GM21423 (cell line): Measurements from ENCODE around the gene UBE2J1.
"Not testable (repeated sequence)": the region's sequence is repeated elsewhere in the genome, so short reads cannot be mapped to it uniquely, and the experiment has no call there.

Experiments used
- ATAC-seq: cut with Tn5 transposase; IDR thresholded peaks from one replicate; pipeline ENCODE4 v1.9.1; 2021; ENCODE audit warnings: mild to moderate bottlenecking, moderate library complexity; ENCODE audit not compliant: unreplicated experiment

The UBE2J1 gene

DNA sequence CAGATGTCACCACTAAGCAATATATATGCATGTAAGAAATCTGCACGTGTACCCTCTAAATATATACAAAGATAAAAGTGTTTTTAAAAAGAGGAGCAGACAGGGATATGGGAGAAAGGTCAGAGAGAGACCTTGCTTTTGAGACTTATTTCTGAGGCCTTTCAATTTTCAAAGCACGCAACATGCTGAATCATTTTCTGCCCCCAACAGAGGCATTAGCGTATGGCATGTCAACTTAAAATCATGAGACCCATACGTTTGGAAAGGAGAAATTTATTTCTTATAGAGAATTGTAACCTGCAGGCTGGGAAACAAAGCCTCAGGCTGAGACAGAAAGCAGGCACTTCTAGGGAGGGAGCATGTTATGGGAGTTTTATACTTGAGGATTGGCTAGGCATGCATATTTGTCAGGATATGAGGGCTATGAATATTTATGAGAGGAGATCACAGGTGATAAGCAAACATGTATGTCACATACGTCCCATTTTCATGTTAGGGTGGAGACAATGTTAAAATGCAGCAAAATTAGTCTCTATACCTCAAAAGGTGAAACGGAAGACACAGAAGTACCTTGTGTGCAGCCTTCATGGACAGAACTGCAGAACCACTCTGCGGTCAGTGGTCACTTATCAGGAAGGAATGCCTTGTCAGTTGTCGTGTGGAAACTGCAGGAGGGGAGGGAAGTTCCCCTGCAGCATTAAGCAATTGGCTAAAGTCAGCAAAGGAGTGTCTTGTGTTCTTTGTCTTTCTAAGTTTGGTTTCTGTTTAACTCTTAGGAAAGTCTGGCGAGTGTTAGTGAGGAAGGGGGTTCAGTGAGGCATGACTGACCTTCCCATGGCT, 31.2 kb downstream of the UBE2J1 start:
- ATAC-seq = no peak

DNA sequence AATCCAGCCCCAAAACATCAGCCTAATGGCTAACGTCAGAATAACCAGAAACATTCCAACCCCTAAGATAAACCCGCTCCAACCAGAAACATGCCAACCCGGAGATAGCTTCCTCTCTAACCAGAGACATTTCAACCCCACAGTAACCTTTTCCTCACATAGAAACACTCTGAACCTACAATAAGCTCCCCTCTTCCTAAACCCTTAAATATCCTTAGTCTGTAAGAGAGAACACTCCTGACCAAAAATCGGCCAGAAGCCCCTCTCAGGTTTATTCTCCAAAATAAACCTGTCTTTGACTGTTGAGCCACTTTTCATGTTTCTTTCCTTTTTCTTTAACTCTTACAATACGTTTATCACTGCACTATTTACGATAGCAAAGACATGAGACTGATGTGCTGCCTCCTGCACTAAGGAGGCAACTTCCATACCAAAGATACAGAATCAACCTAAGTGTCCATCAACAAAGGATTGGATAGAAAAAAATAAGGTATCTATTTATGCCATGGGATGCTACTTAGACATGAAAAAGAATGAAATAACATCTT, 32.4 kb downstream of the UBE2J1 start:
- no peak for ATAC-seq

GRCh38 chr6:89317067-89317466, 35.5 kb downstream of the UBE2J1 start:
- no peak for ATAC-seq

GRCh38 chr6:89315249-89315885, 37.2 kb downstream of the UBE2J1 start, which contains the start of gene GABRR2:
TSS of gene GABRR2 (minus strand) at chr6:89315299. CDS start at chr6:89315165, 134 bp downstream.
- no peak for ATAC-seq

- no peak for ATAC-seq
Observed at GRCh38 chr6:89314692-89315091, 37.8 kb downstream of the UBE2J1 start.

DNA sequence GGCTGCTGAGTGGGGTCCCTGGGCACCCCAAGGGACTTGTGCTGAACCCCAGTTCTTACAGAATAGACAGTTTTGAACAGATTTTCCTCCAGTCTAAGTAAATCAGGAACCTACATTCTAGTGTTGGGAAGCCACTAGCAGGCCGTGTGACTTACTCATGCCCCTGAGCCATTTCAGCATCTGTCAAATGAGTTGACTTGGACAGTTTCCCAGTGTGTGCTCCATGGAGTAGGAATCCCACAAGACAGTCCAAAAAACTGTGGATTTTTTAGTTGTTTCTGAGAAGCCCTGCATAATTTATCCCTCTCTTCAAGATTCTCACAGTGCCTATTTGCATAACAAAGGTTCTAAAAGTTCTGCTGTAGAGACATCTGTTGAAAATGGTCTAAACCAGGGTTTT, 39.5 kb downstream of the UBE2J1 start:
- no peak for ATAC-seq

DNA sequence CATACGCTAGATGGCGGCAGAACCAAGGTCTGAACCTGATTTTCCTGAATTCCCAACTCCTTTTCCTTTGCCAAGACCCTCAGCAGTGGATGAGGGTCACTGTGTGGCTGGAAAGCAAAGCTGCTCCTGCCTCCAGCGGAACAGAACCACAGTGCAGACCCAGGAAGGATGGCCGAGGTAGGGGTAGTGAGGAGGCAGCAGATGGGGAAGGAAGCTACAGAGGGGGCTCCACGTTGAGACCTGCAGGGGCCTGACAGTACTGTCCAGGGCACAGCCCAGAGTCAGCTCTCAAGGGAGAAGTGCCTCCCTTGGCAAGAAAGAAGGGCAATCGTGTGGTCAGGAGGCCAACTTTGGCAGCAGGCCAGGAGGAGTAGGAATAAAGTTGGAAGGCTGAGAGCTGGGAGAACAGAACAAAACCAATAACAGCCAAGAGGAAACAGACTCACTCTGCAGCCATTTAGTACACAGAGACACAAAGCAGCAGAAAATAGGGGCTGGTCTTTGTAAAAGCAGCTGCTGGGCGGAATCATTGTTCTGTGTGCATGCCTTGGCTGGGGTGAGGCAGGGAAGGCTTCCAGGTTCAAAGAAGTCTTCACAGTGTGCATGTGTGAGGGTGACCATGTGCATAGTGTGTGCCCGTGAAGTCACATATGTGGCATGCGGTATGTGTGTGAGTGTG, 40.5 kb downstream of the UBE2J1 start:
- no peak for ATAC-seq

DNA sequence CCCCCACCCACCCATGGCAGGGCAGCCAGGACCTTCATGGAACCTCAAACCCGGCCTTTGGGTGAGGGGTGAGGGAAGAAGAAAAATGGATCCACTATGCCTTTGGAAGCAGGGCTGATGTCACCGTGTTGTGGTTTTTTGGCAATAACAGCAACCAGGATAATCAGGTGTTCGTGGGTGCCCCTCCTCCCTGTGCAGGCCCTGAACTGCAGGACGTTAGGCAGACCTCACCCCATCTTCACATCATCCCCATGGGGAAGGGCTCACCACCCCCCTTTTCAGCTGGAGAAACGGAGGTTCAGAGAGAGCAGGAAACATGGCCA, 41.0 kb downstream of the UBE2J1 start:
- ATAC-seq = no peak

GRCh38 chr6:89310929-89311328, 41.6 kb downstream of the UBE2J1 start:
- ATAC-seq = no peak

DNA sequence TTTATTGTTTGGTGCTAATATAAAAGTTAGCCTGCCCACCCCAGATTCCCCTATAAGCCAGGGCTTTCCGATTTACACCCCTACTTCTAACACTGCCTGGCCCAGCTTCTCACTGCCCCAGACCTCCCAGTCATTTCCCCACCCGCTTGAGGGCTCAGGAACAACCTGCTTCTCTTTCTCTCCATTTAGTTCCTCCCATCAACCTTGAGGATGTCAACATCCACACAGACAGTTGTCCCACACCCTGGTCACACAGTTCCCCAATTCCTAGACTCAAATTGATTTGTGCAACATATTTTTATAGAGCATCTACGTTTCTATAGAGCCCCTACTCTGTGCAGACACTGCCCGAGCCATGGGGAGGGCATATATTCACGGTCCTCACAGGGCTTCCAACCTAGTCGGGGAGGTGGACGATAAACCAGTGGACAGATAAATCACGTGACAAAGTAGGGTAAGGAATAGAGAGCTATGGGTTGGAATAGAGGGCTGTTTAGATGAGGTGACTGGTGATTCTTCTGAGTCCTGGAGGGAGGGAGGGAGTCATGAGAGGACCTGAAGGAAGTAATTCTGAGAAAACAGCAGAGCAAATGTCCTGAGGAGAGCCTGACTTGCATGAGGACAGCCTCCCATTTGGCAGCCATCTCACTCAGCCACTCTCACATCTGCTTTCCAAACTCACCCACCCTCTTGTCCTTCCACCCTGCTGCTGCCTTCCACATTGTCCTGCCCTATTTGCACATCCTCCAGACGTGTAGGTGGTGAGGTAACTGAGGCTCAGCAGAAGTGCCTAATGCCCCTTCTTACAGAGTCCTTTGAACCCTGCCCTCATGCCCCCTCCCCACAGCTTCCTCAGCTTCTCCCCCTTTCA, 43.8 kb downstream of the UBE2J1 start:
- ATAC-seq = no peak

- not testable (repeated sequence) for ATAC-seq
Observed at GRCh38 chr6:89304517-89304916, 48.0 kb downstream of the UBE2J1 start.

- ATAC-seq = no peak
Observed at GRCh38 chr6:89302936-89303335, 49.6 kb downstream of the UBE2J1 start.

DNA sequence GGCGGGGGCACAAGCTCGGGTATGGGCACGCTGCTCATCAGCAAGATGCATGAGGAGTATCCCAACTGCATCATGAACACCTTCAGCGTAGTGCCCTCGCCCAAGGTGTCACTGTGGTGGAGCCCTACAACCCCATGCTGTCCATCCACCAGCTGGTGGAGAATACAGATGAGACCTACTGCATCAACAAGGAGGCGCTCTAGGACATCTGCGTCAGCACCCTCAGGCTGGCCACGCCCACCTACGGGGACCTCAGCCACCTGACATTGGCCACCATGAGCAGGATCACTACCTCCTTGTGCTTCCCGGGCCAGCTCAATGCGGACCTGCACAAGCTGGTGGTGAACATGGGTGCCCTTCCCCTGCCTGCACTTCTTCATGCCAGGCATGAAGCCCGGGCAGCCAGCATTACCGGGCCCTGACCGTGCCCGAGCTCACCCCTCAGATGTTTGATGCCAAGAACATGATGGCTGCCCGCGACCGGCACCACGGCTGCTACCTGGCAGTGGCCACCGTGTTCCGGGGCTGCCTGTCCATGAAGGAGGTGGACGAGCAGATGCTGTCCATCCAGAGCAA, 50.2 kb downstream of the UBE2J1 start:
- no peak for ATAC-seq

DNA sequence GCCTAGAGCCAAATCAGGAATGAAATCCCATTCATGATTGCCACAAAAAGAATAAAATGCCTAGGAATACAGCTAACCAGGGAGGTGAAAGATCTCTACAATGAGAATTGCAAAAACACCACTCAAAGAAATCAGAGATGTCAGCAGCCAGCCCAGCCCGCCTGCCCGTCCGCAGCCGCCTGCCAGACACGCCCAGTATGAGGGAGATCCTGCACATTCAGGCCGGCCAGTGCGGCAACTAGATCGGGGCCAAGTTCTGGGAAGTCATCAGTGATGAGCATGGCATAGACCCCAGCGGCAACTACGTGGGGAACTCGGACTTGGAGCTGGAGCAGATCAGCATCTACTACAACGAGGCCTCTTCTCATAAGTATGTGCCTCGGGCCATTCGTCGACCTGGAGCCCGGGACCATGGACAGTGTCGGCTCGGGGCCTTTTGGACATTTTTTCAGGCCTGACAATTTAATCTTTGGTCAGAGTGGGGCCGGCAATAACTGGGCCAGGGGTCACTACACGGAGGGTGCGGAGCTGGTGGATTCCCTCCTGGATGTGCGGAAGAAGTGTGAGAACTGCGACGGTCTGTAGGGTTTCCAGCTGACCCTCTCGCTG, 50.8 kb downstream of the UBE2J1 start:
- ATAC-seq = no peak

DNA sequence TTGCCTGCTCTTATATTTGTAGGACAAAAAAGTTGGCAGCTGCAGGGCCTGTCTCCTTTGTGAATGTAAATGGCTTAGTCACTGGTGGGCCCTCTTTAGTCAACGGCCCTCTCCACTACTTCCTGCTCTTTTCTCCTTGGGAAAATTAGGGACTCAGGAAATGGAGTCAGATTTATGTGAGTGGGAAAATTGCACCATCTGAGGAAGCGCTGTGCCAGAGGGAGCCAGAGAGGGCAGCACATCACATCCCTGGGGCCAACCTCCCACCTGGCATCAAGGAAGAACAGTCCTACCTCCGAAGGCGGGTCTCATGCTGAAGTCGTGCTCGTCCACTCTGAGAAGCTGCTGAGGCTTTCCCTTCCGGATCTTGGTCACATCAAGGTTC, 53.1 kb downstream of the UBE2J1 start:
- no peak for ATAC-seq

DNA sequence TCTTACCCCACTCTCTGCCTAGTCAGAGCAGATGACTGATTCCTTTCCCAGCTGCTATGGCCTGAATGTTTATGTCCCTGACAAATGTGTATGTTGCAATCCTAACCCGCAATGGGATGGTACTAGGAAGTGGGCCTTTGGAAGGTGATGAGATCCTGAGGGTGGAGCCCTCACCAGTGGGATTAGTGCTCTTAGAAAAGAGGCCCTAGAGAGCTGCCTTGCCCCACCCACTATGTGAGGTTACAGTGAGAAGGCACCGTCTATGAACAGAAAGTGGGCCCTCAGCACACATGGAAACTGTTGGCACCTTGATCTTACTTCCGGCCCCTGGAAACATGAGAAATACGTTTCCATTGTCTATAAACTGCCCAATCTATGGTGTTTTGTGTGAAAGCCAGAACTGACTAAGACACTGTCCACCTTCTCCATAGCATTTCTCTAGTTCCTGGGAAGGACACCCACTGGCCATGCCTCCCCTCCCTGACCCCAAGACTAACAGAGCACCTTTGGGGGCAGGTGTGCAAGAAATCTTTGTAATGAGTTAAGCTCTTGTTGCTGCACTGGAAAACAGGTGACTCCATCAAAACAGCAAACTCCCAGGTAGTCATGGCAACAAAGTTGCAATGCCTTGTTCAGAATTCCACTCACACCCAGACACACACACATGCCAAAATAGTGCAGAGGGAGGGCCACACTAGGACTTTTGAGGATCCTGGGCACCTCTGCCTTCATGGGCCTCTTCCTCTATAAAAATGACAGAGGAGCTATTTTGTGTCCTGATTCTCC, 53.6 kb downstream of the UBE2J1 start:
- ATAC-seq = no peak

DNA sequence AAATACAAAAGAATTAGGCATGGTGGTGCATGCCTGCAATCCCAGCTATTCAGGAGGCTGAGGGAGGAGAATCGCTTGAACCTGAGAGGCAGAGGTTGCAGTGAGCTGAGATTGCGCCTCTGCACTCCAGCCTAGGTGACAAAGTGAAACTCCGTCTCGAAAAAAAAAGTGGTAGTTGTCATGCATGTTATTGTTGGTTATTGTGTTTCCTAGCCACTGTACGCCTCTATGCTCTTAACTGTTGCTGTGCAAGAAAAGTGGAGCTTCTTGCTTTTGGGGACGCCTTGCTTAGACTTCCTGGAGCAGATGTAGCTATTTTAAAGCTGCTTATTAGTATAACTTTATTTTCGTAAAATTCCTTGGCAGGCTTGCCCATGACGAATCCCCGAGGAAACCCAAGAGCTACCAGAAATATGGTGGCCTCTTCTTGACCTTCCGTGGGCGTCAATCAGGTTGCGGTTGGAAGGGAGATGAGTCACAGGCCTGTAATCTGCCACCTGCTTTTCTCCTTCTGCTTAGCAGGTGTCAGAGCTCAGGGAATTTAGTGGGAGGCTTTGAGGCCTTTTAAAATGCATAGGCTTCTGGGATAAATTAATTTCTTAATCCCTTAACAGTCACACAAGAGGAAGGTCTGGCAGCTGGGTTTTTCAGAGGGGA, 54.7 kb downstream of the UBE2J1 start:
- ATAC-seq = peak; percentile 95

GRCh38 chr6:89295981-89296380, 56.5 kb downstream of the UBE2J1 start:
- ATAC-seq = no peak

DNA sequence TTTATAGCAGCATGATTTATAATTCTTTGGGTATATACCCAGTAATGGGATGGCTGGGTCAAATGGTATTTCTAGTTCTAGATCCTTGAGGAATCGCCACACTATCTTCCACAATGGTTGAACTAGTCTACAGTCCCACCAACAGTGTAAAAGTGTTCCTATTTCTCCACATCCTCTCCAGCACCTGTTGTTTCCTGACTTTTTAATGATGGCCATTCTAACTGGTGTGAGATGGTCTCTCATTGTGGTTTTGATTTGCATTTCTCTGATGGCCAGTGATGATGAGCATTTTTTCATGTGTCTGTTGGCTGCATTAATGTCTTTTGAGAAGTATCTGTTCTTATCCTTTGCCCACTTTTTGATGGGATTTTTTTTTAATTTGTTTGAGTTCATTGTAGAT, 57.4 kb downstream of the UBE2J1 start:
- ATAC-seq = not testable (repeated sequence)
